GM23338 (cell line): ENCODE data around the gene TUBGCP4. TPM values are rescaled to one million over a fixed set of nuclear protein-coding genes. Genes with fewer than 3 reads are reported as not detected.

ENCODE experiments used
- ATAC-seq: fragments of 200-7000 bp; cut with Tn5 transposase; 3 replicates; pipeline ENCODE4 v1.9.1; 2020
- DNase-seq: peaks from one replicate; pipeline ENCODE4 v3.0.0-alpha.2; 2015; ENCODE audit warnings: low spot score
- H2AFZ ChIP-seq: fragments of 200-600 bp; sonication (generic); 2 replicates; pipeline ENCODE4 v1.8.0; 2016; ENCODE audit warnings: antibody characterized with exemption, mild to moderate bottlenecking, moderate library complexity
- H3F3A ChIP-seq: fragments of 200-600 bp; sonication (generic); replicated peaks from 2 replicates; pipeline ENCODE4 v1.8.0; 2017; ENCODE audit warnings: antibody characterized with exemption, mixed run types, low read depth
- H3K27ac ChIP-seq: fragments of 200-600 bp; sonication (generic); 2 replicates; pipeline ENCODE4 v1.6.1; 2016; ENCODE audit warnings: low read depth
- H3K27me3 ChIP-seq: fragments of 200-600 bp; sonication (generic); 2 replicates; pipeline ENCODE4 v1.8.0; 2016; ENCODE audit warnings: mild to moderate bottlenecking, mixed run types, moderate library complexity; ENCODE audit not compliant: insufficient read depth
- H3K36me3 ChIP-seq: fragments of 200-600 bp; sonication (generic); 2 replicates; pipeline ENCODE4 v1.8.0; 2016; ENCODE audit warnings: mild to moderate bottlenecking; ENCODE audit not compliant: insufficient read depth
- H3K4me1 ChIP-seq: fragments of 200-600 bp; sonication (generic); 2 replicates; pipeline ENCODE4 v1.8.0; 2016; ENCODE audit warnings: mild to moderate bottlenecking, moderate library complexity; ENCODE audit not compliant: insufficient read depth
- H3K4me2 ChIP-seq: fragments of 200-600 bp; sonication (generic); 2 replicates; pipeline ENCODE4 v1.7.1; 2017; ENCODE audit warnings: mixed run types
- H3K4me3 ChIP-seq: fragments of 200-600 bp; sonication (generic); 2 replicates; pipeline ENCODE4 v1.6.1; 2016; ENCODE audit warnings: mixed run types
- H3K79me2 ChIP-seq: fragments of 200-600 bp; sonication (generic); replicated peaks from 2 replicates; pipeline ENCODE4 v1.8.0; 2017; ENCODE audit warnings: mild to moderate bottlenecking; ENCODE audit not compliant: insufficient read depth
- H3K9me2 ChIP-seq: fragments of 200-600 bp; sonication (generic); 2 replicates; pipeline ENCODE4 v1.8.0; 2017; ENCODE audit not compliant: insufficient read depth
- H4K20me1 ChIP-seq: fragments of 200-600 bp; sonication (generic); replicated peaks from 2 replicates; pipeline ENCODE4 v1.8.0; 2017; ENCODE audit warnings: mild to moderate bottlenecking; ENCODE audit not compliant: insufficient read depth
- H3K27ac Mint-ChIP-seq: 2 replicates; pipeline ENCODE4 v1.8.0; 2020; ENCODE audit warnings: inconsistent platforms, mild to moderate bottlenecking, moderate library complexity, mixed read lengths
- H3K27me3 Mint-ChIP-seq: 3 replicates; pipeline ENCODE4 v1.8.0; 2022; ENCODE audit warnings: low read depth, mild to moderate bottlenecking, moderate library complexity, mixed read lengths, inconsistent platforms; ENCODE audit not compliant: insufficient read depth, poor library complexity
- H3K36me3 Mint-ChIP-seq: 3 replicates; pipeline ENCODE4 v1.8.0; 2021; ENCODE audit warnings: low read depth, mild to moderate bottlenecking, inconsistent platforms, moderate library complexity, mixed read lengths
- H3K4me1 Mint-ChIP-seq: 3 replicates; pipeline ENCODE4 v1.8.0; 2020; ENCODE audit warnings: mild to moderate bottlenecking, inconsistent platforms, mixed read lengths
- H3K4me3 Mint-ChIP-seq: 3 replicates; pipeline ENCODE4 v1.8.0; 2021; ENCODE audit warnings: moderate library complexity, mild to moderate bottlenecking, inconsistent platforms, mixed read lengths
- H3K9me3 Mint-ChIP-seq: 3 replicates; pipeline ENCODE4 v1.8.0; 2020; ENCODE audit warnings: moderate library complexity, mild to moderate bottlenecking, inconsistent platforms, mixed read lengths
- CREB1 ChIP-seq: fragments of 250-450 bp; sonication (Bioruptor Pico); IDR thresholded peaks from 2 replicates; pipeline ENCODE4 v1.5.0; 2020; ENCODE audit warnings: low read depth, mild to moderate bottlenecking, moderate library complexity
- ETS1 ChIP-seq: IDR thresholded peaks from 2 replicates; pipeline ENCODE4 v1.6.1; 2016; ENCODE audit warnings: antibody characterized with exemption
- EZH2 ChIP-seq: fragments of 200-600 bp; sonication (generic); IDR thresholded peaks from one replicate; pipeline ENCODE4 v1.8.0; 2017; ENCODE audit warnings: antibody characterized with exemption, mild to moderate bottlenecking, low read depth; ENCODE audit not compliant: unreplicated experiment
- EZH2phosphoT487 ChIP-seq: fragments of 200-600 bp; sonication (generic); IDR thresholded peaks from one replicate; pipeline ENCODE4 v1.8.1; 2018; ENCODE audit warnings: antibody characterized with exemption; ENCODE audit not compliant: unreplicated experiment
- JUNB ChIP-seq: IDR thresholded peaks from one replicate; pipeline ENCODE4 v1.6.1; 2016; ENCODE audit warnings: antibody characterized with exemption; ENCODE audit not compliant: unreplicated experiment
- NANOG ChIP-seq: IDR thresholded peaks from 2 replicates; pipeline ENCODE4 v1.6.1; 2016; ENCODE audit warnings: antibody characterized with exemption, borderline replicate concordance
- POLR2AphosphoS5 ChIP-seq: IDR thresholded peaks from 2 replicates; pipeline ENCODE4 v1.6.1; 2016; ENCODE audit warnings: antibody characterized with exemption, low read depth
- STAT1 ChIP-seq: IDR thresholded peaks from one replicate; pipeline ENCODE4 v1.6.1; 2016; ENCODE audit warnings: antibody characterized with exemption; ENCODE audit not compliant: unreplicated experiment
- ZNF114 ChIP-seq: fragments of 250-450 bp; sonication (Bioruptor Pico); IDR thresholded peaks from 2 replicates; pipeline ENCODE4 v1.5.0; 2020; ENCODE audit warnings: mild to moderate bottlenecking, moderate library complexity
- ZNF331 ChIP-seq: fragments of 250-450 bp; sonication (Bioruptor Pico); IDR thresholded peaks from 2 replicates; pipeline ENCODE4 v1.5.0; 2020; ENCODE audit warnings: low read depth, mild to moderate bottlenecking, moderate library complexity
- polyA plus RNA-seq: library from polyadenylated mRNA; unstranded; fragments of >200 nt; fragmentation: Nextera tagmentation; extraction: Ambion mirVana; gene quantifications from 2 replicates; pipeline ENCODE4 v1.2.1, GENCODE V29; 2016
- total RNA-seq: library from RNA; depleted of rRNA; stranded (reverse); fragments of >200 nt; shearing (Covaris generic); gene quantifications from 2 replicates; pipeline ENCODE4 v1.2.3, GENCODE V29; 2014
- TF ChIP-seq, protein P1 (sequence below), 2 experiments: fragments of 200-600 bp in 1 of 2; sonication (generic) in 1 of 2; conservative IDR thresholded peaks; 2 replicates each; pipeline versions ENCODE4 v1.5.1 to v1.6.1; 2016 to 2017; ENCODE audit warnings: antibody characterized with exemption in 2 of 2, low read depth in 2 of 2, mild to moderate bottlenecking in 2 of 2, moderate library complexity in 1 of 2
- TF ChIP-seq, protein P2 (sequence below): IDR thresholded peaks from one replicate; pipeline ENCODE4 v1.6.1; 2018; ENCODE audit warnings: antibody characterized with exemption; ENCODE audit not compliant: unreplicated experiment

TUBGCP4 gene
- total and polyA plus RNA-seq, 2 experiments from 2014 or later: 10.6 to 18.0 TPM

- TF ChIP-seq, protein P1, sequence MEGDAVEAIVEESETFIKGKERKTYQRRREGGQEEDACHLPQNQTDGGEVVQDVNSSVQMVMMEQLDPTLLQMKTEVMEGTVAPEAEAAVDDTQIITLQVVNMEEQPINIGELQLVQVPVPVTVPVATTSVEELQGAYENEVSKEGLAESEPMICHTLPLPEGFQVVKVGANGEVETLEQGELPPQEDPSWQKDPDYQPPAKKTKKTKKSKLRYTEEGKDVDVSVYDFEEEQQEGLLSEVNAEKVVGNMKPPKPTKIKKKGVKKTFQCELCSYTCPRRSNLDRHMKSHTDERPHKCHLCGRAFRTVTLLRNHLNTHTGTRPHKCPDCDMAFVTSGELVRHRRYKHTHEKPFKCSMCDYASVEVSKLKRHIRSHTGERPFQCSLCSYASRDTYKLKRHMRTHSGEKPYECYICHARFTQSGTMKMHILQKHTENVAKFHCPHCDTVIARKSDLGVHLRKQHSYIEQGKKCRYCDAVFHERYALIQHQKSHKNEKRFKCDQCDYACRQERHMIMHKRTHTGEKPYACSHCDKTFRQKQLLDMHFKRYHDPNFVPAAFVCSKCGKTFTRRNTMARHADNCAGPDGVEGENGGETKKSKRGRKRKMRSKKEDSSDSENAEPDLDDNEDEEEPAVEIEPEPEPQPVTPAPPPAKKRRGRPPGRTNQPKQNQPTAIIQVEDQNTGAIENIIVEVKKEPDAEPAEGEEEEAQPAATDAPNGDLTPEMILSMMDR (conservative IDR thresholded peaks at IDR 0.05; ENCODE audit: low read depth in 2 of 2): no peak
- TF ChIP-seq CREB1 (CRISPR knock-in tag) (no peak), NANOG (no peak), POLR2AphosphoS5 (no peak), STAT1 (no peak)
These were observed 18.1 kb upstream of the TUBGCP4 start (continued) for GRCh38 chr15:43352693-43353382.

- H3K27ac Mint-ChIP-seq: no peak overlapping the region
- Histone ChIP-seq H4K20me1 (no peaks in the 10 kb centered on the region; the same call in none of the 2 replicates), H3K4me2 (no peak overlapping the region), H3F3A (no peaks in the 10 kb centered on the region), H3K27me3 (no peaks in the 10 kb centered on the region), H3K4me1 (no peaks in the 10 kb centered on the region), H3K36me3 (peaks cover 70% of the 10 kb centered on the region), H3K79me2 (0 out of 2 replicates have a peak, but pooled peaks cover 12% of the 10 kb centered on the region), H3K9me2 (no peaks in the 10 kb centered on the region), H3K27ac (no peak overlapping the region), H2AFZ (no peak overlapping the region), H3K4me3 (no peak overlapping the region)
- ATAC-seq (no peak), DNase-seq (no peak)
- H3K27me3 Mint-ChIP-seq: peaks cover 2% of the 10 kb centered on the region
- H3K4me1 Mint-ChIP-seq: no peaks in the 10 kb centered on the region
- H3K4me3 Mint-ChIP-seq: no peak overlapping the region
- peaks cover 80% of the 10 kb centered on the region for H3K36me3 Mint-ChIP-seq
- peaks cover 45% of the 10 kb centered on the region for H3K9me3 Mint-ChIP-seq
- TF ChIP-seq, protein P1 (conservative IDR thresholded peaks at IDR 0.05; ENCODE audit: low read depth in 2 of 2): no peak
- no peak for TF ChIP-seq ZNF114 (CRISPR knock-in tag)
- TF ChIP-seq EZH2phosphoT487: no peak
- TF ChIP-seq JUNB: no peak
- TF ChIP-seq, protein P2, sequence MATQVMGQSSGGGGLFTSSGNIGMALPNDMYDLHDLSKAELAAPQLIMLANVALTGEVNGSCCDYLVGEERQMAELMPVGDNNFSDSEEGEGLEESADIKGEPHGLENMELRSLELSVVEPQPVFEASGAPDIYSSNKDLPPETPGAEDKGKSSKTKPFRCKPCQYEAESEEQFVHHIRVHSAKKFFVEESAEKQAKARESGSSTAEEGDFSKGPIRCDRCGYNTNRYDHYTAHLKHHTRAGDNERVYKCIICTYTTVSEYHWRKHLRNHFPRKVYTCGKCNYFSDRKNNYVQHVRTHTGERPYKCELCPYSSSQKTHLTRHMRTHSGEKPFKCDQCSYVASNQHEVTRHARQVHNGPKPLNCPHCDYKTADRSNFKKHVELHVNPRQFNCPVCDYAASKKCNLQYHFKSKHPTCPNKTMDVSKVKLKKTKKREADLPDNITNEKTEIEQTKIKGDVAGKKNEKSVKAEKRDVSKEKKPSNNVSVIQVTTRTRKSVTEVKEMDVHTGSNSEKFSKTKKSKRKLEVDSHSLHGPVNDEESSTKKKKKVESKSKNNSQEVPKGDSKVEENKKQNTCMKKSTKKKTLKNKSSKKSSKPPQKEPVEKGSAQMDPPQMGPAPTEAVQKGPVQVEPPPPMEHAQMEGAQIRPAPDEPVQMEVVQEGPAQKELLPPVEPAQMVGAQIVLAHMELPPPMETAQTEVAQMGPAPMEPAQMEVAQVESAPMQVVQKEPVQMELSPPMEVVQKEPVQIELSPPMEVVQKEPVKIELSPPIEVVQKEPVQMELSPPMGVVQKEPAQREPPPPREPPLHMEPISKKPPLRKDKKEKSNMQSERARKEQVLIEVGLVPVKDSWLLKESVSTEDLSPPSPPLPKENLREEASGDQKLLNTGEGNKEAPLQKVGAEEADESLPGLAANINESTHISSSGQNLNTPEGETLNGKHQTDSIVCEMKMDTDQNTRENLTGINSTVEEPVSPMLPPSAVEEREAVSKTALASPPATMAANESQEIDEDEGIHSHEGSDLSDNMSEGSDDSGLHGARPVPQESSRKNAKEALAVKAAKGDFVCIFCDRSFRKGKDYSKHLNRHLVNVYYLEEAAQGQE: no peak
- TF ChIP-seq NANOG: no peak
- no peak for TF ChIP-seq STAT1
- TF ChIP-seq POLR2AphosphoS5: no peak
- no peak for TF ChIP-seq EZH2
- no peak for TF ChIP-seq ETS1
- no peak for TF ChIP-seq CREB1 (CRISPR knock-in tag)
- TF ChIP-seq ZNF331 (CRISPR knock-in tag): no peak
These were observed 10.1 kb upstream of the TUBGCP4 start for GRCh38 chr15:43360821-43361220.
